ENCODE data around the gene PLPP7. TPM values are rescaled to one million over a fixed set of nuclear protein-coding genes. Genes with fewer than 3 reads are reported as not detected.
A peak's percentile ranks its signal among the peaks of the same experiment; 100 is the strongest.
"Not testable (repeated sequence)": the region's sequence is repeated elsewhere in the genome, so short reads cannot be mapped to it uniquely, and the experiment has no call there.

PLPP7 gene
- total RNA-seq, result 5.5 TPM

- peak; percentile 91 for DNase-seq
Observed at GRCh38 chr9:131289301-131290035, at the start of gene PLPP7. Gene PLPP7, plus strand, starts transcription at chr9:131289723. Its CDS starts 275 bp downstream, at chr9:131289998.

GRCh38 chr9:131240047-131240921 is 49.2 kb upstream of the PLPP7 start:
- no peak for DNase-seq

DNA sequence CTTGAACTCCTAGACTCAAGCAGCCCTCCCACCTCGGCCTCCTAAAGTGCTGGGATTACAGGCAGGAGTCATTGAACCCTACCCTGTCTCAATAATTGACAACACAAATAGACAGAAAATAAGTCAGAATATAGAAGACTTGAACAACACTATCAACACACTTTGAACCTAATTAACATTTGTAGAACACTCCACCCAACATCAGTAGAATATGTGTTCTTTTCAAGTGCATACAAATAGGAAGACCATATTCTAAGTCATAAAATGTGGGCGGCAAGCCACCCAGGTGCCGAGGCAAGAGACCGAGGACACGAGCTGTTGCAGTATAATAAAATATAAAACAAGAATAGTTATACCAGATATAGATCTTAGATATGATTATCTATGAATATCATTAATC is 45.2 kb upstream of the PLPP7 start:
- not testable (repeated sequence) for DNase-seq

DNA sequence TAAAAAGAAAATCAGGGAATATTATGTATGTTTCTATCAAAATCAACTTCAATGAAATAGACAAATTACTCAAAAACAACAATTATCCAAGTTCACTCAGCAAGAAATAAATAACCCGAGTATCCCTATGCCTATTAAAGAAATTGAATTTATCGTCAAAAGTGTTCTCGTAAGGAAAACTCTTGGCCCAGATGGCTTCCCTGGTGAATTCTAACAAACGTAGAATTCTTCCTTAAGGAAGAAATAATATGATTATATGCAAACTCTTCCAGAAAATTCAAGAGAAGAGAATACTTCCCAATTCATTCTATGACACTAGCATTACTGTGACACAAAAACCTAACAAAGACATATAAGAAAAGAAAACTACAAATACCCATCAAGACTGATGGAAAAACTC is 42.9 kb upstream of the PLPP7 start:
- DNase-seq, result no peak

DNA sequence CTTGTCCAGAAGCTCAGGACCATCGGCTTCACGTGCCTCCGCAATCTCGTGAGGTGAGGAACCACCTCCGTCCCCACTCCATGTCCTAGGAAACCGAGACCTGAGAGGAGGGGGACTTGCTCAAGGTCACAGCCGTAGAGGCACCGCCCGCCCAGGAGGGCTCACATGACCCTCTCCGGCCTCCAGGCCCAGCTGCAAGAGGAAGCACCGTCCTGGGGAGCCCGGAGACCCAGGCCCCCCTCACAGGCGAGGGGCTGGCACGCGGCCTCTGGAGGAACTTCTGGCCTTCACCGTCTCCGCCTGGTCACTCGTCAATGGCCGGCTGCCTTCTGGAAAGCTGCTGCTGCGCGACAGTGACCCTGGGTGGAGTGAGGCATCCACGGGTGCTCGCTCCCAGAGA is 37.4 kb upstream of the PLPP7 start:
- DNase-seq, result no peak

DNA sequence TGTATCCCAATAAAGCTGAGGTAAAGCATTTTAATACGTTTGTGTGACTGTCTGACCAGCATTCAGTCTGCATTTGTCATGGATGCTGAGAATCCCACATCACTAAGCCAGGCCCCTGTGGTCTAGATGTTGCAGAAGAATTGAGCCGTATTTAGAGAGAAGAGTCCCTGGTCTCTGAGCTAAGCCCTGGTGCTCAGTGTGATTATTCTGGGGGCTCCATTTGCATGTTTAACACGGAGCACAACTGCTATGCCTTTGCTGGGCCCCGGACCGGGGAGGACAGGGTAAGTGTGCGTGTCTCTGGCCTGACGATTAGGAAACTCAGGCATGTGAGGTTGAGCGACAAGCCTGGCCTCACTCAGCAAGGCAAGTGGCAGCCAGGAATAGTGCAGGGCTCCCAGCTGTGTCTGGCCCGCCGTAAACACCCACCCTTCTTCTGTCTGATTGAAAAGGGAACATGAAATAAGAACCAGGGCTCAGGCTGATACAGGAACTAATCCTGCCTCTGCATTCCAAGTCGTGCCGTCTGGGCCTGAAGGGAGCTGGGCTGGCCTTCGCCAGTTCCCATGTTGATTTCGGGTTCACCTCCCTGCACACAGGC is 35.5 kb upstream of the PLPP7 start:
- DNase-seq, result no peak

- no peak for DNase-seq
Observed at GRCh38 chr9:131254626-131255025, 34.9 kb upstream of the PLPP7 start.

GRCh38 chr9:131255676-131256197 is 33.8 kb upstream of the PLPP7 start:
- no peak for DNase-seq

GRCh38 chr9:131257266-131258025 is 32.1 kb upstream of the PLPP7 start:
- no peak for DNase-seq

DNA sequence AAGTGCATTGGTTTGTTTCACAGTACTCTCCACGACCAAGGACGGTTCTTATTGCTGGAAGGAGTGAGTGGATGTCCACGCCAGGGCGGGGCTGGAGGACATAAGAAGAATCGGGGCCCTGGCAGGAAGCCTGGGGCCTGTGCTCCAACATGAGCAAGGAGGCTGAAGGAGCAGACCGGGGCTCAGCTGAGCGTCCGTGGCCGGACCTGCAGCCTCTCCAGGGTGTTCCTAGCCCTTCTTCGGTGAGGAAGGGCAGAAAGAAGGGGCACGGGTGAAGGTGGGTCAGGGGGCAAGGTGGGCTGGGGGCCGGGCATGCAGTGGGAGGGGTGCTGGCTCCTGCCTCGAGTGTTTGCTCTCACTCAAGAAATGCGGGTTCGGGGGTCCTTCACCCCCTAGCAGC is 31.3 kb upstream of the PLPP7 start:
- no peak for DNase-seq

DNA sequence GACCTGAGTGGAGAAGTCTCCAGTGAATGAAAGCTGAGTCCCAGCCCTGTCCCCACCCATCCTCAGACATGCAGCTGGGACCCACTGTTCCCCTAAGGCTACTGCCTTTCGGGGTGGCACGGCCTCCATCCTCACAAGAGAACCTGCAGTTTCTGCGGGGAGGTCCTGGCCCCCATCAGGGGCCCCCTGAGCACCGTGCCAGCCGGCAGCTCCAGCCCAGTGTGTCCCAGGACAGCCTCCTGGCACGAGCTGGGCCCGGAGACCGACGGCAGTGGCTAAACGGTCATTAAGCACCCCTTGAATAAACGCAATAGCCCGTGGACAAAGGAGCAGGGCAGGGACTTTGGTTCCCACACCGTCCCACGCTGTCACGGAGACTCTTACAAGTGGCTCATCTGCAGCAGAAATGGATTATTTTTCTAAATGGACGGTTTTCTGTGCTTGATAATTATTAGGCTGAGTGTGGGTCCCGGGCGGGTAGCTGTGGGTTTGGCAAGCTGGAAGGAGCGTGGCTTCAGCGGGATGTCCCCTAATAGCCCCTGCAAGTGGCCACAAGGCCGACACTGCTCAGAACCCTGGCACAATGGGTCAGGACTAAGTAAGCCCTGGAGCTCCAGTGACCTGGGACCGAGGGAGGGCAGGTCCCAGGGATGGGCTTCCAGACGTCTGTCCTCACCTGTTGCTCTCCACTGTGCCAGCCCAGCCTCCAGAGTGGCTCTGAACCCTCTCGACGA is 30.7 kb upstream of the PLPP7 start:
- no peak for DNase-seq

DNA sequence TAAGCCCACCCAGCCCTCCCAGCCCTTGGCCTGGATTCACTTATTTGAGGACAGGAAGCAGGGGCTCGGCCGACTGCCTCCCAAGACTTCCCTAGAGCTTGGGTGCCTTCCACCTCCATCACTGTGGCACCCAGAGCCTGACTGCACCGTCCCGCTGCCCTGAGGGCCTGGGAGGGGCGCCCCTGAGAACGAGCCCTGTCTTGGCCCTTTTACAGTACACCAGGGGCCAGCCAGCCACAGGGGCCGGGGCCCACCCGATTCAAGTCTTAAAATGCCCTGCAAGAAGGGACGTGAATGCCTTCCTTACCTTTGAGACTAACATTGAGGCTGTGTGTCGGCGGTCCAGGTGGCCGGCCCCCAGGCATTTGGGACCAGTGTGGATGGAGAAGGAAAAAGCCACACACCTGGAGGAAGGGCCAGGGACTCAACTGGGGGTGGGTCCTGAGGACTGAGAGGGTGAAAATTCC is 30.1 kb upstream of the PLPP7 start:
- no peak for DNase-seq

DNA sequence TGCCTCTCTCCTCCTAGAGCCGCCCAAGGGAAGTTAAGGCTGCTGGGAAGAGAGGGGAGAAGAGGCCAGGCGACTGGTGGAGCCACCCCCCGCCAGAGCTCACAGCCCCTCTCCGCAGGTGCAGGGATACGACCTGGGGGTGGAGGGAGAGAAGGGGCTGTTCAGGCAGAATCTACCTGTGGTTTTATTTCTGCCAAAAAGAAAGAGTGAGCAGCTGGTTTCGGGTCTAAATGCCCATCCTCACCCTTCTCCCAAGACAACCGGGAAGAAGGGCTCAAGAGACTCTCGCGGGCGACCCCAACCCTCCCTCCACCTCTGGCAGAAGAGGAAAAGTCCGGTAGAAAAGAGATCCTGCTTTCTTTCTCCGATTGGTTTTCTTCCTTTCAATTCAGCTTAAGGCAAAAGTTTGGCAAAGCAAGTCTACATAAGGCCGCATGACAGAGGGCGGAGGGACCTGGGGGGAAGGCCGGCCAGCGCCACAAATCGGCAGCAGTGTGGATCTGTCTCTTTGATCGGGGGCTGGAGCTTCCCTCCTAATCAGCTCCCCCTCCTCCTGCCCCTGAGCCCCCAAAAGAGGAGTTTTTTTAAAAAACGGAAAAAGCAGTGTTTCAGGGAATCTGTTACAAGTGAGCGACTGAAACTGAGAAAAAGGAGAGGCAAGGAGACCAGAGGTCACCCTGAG is 29.5 kb upstream of the PLPP7 start:
- DNase-seq, result no peak

- no peak for DNase-seq
Observed at GRCh38 chr9:131260751-131261452, 28.6 kb upstream of the PLPP7 start.

GRCh38 chr9:131262327-131263032 is 27.0 kb upstream of the PLPP7 start:
- DNase-seq, result no peak

GRCh38 chr9:131263033-131263343 is 26.5 kb upstream of the PLPP7 start:
- DNase-seq, result not testable (repeated sequence)

DNA sequence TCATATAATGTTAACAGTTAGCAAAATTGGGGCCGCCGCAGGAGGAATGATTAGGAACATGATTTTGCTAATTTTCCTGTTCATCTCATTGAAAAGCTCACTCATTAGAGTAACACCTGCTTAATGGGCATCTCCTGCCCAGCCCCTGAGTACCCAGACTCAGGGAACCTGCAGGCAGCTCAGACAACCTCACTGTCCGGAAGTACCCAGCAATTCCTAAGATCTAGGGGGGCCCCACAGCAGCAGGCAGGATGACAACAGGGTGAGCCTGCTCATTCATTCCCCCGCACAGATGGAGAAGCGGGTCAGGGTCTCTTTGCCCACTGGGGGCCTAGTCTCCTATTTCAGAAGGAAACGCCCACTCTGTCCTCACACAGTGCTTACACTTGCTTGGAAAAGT is 25.8 kb upstream of the PLPP7 start:
- no peak for DNase-seq

GRCh38 chr9:131264231-131264630 is 25.3 kb upstream of the PLPP7 start:
- no peak for DNase-seq
